Peyer's patch (tissue), 4 donors: ENCODE measurements around the gene C10orf71.

Source experiments
- POLR2A ChIP-seq, 2 donors: fragments of 450-650 bp; IDR thresholded peaks; one replicate each; pipeline ENCODE4 v1.5.1; 2017; ENCODE audit warnings: antibody characterized with exemption in 2 of 2, mild to moderate bottlenecking in 2 of 2, moderate library complexity in 2 of 2
- TF ChIP-seq, protein P1 (sequence below), 6 experiments: fragments of 450-650 bp in 4 of 6; fragments of 200-600 bp in 2 of 6; sonication (generic) in 1 of 6; IDR thresholded peaks; one replicate each; pipeline ENCODE4 v1.5.1; 2017 to 2019; ENCODE audit warnings: antibody characterized with exemption in 6 of 6, mild to moderate bottlenecking in 3 of 6, moderate library complexity in 1 of 6

GRCh38 chr10:49328401-49329145, 29.6 kb downstream of the C10orf71 start:
- TF ChIP-seq, protein P1, sequence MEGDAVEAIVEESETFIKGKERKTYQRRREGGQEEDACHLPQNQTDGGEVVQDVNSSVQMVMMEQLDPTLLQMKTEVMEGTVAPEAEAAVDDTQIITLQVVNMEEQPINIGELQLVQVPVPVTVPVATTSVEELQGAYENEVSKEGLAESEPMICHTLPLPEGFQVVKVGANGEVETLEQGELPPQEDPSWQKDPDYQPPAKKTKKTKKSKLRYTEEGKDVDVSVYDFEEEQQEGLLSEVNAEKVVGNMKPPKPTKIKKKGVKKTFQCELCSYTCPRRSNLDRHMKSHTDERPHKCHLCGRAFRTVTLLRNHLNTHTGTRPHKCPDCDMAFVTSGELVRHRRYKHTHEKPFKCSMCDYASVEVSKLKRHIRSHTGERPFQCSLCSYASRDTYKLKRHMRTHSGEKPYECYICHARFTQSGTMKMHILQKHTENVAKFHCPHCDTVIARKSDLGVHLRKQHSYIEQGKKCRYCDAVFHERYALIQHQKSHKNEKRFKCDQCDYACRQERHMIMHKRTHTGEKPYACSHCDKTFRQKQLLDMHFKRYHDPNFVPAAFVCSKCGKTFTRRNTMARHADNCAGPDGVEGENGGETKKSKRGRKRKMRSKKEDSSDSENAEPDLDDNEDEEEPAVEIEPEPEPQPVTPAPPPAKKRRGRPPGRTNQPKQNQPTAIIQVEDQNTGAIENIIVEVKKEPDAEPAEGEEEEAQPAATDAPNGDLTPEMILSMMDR (IDR thresholded peaks at IDR 0.05), result no peak
- TF ChIP-seq POLR2A (IDR thresholded peaks at IDR 0.05), result no peak
